HG03575 (cell line): Measurements from ENCODE around the gene DDN.

ENCODE experiments used
- ATAC-seq: cut with Tn5 transposase; IDR thresholded peaks from one replicate; pipeline ENCODE4 v1.9.1; 2021; ENCODE audit not compliant: unreplicated experiment, insufficient number of reproducible peaks, low FRiP score; ENCODE audit errors: extremely low read depth

DDN gene

GRCh38 chr12:49018261-49019119 lies 19.3 kb upstream of the DDN start, which contains the start of gene PRKAG1:
TSS of gene PRKAG1 (minus strand) at chr12:49018776. CDS start at chr12:49018740, 36 bp downstream.
- ATAC-seq: peak; percentile 63

GRCh38 chr12:49017891-49018260 lies 18.7 kb upstream of the DDN start:
- ATAC-seq: no peak

GRCh38 chr12:49015196-49015595 lies 16.0 kb upstream of the DDN start:
- ATAC-seq: no peak

- ATAC-seq: no peak
Observed at GRCh38 chr12:49014547-49014946, 15.4 kb upstream of the DDN start.

GRCh38 chr12:49013428-49013827 lies 14.3 kb upstream of the DDN start:
- no peak for ATAC-seq

- ATAC-seq: no peak
Observed at GRCh38 chr12:49012739-49013138, 13.6 kb upstream of the DDN start.

GRCh38 chr12:49010092-49010668 lies 11.0 kb upstream of the DDN start:
- ATAC-seq: no peak

GRCh38 chr12:49008943-49009342 lies 9.8 kb upstream of the DDN start:
- no peak for ATAC-seq

GRCh38 chr12:49000346-49000745 lies 1.2 kb upstream of the DDN start:
- ATAC-seq: no peak

- ATAC-seq: no peak
Observed at GRCh38 chr12:48998497-48999353, 450 bp downstream of the DDN start.

GRCh38 chr12:48997719-48998496 lies 1.3 kb downstream of the DDN start:
- ATAC-seq: no peak

- ATAC-seq: no peak
Observed at GRCh38 chr12:48996794-48997718, 2.1 kb downstream of the DDN start.

GRCh38 chr12:48995086-48995879 lies 3.9 kb downstream of the DDN start:
- ATAC-seq: no peak

GRCh38 chr12:48994224-48995085 lies 4.7 kb downstream of the DDN start:
- ATAC-seq: no peak

GRCh38 chr12:48993787-48994186 lies 5.4 kb downstream of the DDN start:
- ATAC-seq: no peak

GRCh38 chr12:48991247-48992050 lies 7.7 kb downstream of the DDN start:
- no peak for ATAC-seq
